ENCODE results near the gene MCOLN1.

GRCh38 chr19:7554990-7555864, 32.8 kb downstream of the MCOLN1 start:
- TF ChIP-seq ZNF565 (CRISPR knock-in tag; conservative IDR thresholded peaks at IDR 0.05; ENCODE audit: low read depth) = no peak
- TF ChIP-seq ZNF8 (CRISPR knock-in tag; IDR thresholded peaks at IDR 0.05) = no peak
- TF ChIP-seq, protein P1, sequence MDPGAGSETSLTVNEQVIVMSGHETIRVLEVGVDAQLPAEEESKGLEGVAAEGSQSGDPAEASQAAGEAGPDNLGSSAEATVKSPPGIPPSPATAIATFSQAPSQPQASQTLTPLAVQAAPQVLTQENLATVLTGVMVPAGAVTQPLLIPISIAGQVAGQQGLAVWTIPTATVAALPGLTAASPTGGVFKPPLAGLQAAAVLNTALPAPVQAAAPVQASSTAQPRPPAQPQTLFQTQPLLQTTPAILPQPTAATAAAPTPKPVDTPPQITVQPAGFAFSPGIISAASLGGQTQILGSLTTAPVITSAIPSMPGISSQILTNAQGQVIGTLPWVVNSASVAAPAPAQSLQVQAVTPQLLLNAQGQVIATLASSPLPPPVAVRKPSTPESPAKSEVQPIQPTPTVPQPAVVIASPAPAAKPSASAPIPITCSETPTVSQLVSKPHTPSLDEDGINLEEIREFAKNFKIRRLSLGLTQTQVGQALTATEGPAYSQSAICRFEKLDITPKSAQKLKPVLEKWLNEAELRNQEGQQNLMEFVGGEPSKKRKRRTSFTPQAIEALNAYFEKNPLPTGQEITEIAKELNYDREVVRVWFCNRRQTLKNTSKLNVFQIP (CRISPR knock-in tag; IDR thresholded peaks at IDR 0.05; ENCODE audit: borderline replicate concordance, low read depth) = no peak
- TF ChIP-seq PATZ1 (CRISPR knock-in tag; IDR thresholded peaks at IDR 0.05; ENCODE audit: borderline replicate concordance) = no peak
- no peak for TF ChIP-seq TCF4 (CRISPR knock-in tag; IDR thresholded peaks at IDR 0.05; ENCODE audit: borderline replicate concordance)
- no peak for TF ChIP-seq SNAI2 (CRISPR knock-in tag; IDR thresholded peaks at IDR 0.05)
- TF ChIP-seq TSHZ2 (CRISPR knock-in tag; IDR thresholded peaks at IDR 0.05) = no peak
- no peak for TF ChIP-seq RARB (CRISPR knock-in tag; IDR thresholded peaks at IDR 0.05)
- TF ChIP-seq ESRRG (CRISPR knock-in tag; IDR thresholded peaks at IDR 0.05) = no peak
